Kidney (tissue), 14 donors: ENCODE data around the gene TTC7B. TPM values are rescaled to one million over a fixed set of nuclear protein-coding genes. Genes with fewer than 3 reads are reported as not detected.

Experiments used
- DNase-seq, 5 donors: peaks; one replicate each; pipeline ENCODE4 v3.0.0-alpha.2; 2013 to 2020
- FAIRE-seq: peaks from 2 replicates; lab custom pipeline; 2012; peaks lifted over from hg19 to GRCh38; lab: Jason Lieb, UNC
- H3K27ac ChIP-seq, 2 donors: one replicate each; pipeline ENCODE4 v1.7.0; 2013; ENCODE audit warnings: low read depth in 2 of 2, low read length in 2 of 2, inconsistent platforms in 1 of 2
- H3K27me3 ChIP-seq: one replicate; pipeline ENCODE4 v1.7.1; 2013; ENCODE audit warnings: low read length, inconsistent platforms; ENCODE audit not compliant: control insufficient read depth, insufficient read depth
- H3K36me3 ChIP-seq, 3 donors: one replicate each; pipeline versions ENCODE4 v1.7.0 to v1.7.1; 2013; ENCODE audit warnings: low read length in 3 of 3, control low read depth in 1 of 3, inconsistent platforms in 1 of 3; ENCODE audit not compliant: insufficient read depth in 3 of 3, control insufficient read depth in 2 of 3
- H3K4me1 ChIP-seq, 3 donors: one replicate each; pipeline versions ENCODE4 v1.7.0 to v1.7.1; 2013; ENCODE audit warnings: low read length in 3 of 3, inconsistent platforms in 1 of 3, low read depth in 1 of 3; ENCODE audit not compliant: control insufficient read depth in 2 of 3, insufficient read depth in 2 of 3
- H3K4me3 ChIP-seq, 3 donors: one replicate each; pipeline versions ENCODE4 v1.7.0 to v1.8.1; 2013; ENCODE audit warnings: low read length in 3 of 3, control low read depth in 1 of 3, inconsistent platforms in 1 of 3
- H3K9ac ChIP-seq, 3 donors: one replicate each; pipeline versions ENCODE4 v1.7.0 to v1.7.1; 2013; ENCODE audit warnings: low read length in 3 of 3, control low read depth in 1 of 3, inconsistent platforms in 1 of 3
- H3K9me3 ChIP-seq, 3 donors: one replicate each; pipeline versions ENCODE4 v1.7.0 to v1.7.1; 2013; ENCODE audit warnings: low read length in 3 of 3, control low read depth in 1 of 3, inconsistent platforms in 1 of 3; ENCODE audit not compliant: control insufficient read depth in 2 of 3, insufficient read depth in 1 of 3
- CTCF ChIP-seq: IDR thresholded peaks from 3 replicates; pipeline ENCODE4 v1.5.1; 2012; ENCODE audit warnings: mild to moderate bottlenecking, moderate library complexity, borderline replicate concordance; ENCODE audit not compliant: insufficient read depth; ENCODE audit errors: extremely low read depth
- intact Hi-C: fragments of 100-400 bp; cut with DNase I; formaldehyde crosslinking; loops from one replicate; pipeline ENCODE4 v1.11.1; 2022
- polyA plus RNA-seq: library from polyadenylated mRNA; stranded (reverse); fragments of 350-450 nt; fragmentation: Illumina TruSeq; extraction: RNeasy Lipid Tissue Mini Kit (QIAGEN cat#74804); gene quantifications from one replicate; pipeline ENCODE4 v1.2.3, GENCODE V29; 2014; ENCODE audit warnings: low read depth, low replicate concordance; ENCODE audit not compliant: insufficient read depth
- total RNA-seq: library from RNA; stranded (reverse); fragmentation: NEBNext Ultra II Directional; extraction: Animal tissue kit (Norgen Biotek cat#: 25700); gene quantifications from one replicate; pipeline ENCODE4 v1.2.1, GENCODE V29; 2021
- donor health status: control.
- donor health status: control.
- donor health status: control.
- donor health status: control.
- donor health status: control.
- donor health status: DM: yes; HTN: yes; CAD: no.
- donor health status: Normal renal cell carcinoma (clear cell type).

Gene TTC7B
- total and polyA plus RNA-seq, 2 donors from 2014 or later, result 23.4 to 48.3 TPM

DNA sequence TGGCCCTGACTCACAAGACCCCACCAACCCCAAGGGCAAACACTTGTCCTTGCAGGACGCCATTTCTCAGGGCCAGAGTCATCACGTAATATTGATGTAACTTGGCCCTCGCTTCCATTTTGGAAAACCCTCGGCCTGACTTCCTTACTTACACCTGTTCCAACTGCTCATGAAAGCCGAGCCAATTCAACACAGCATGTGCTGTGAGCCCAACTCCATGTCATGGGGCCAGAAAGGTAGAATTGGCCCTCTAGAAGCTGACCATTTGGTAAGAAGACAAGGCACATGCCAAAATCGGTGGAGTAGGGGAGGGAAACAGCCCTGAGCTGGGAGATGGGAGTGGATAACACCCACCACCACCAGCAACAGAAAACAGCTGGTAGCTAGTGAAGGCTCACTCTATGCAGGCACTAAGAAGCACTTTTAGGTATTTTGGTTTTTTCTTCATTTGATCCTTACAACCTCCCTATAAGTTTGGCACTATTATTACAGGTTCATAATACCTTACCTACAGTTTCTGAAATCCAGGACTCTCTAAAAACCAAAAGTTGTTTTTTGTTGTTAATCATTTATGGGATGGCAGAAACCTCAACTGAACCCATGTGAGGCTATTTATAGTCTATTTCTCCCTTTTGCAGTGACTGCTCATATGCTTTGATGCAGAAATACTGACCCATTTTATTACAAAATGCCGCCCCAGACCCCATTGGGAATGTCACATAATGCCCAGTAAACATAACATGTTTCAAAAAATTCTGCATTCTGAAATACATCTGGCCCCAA, 6.5 kb downstream of the TTC7B start:
- H3K36me3 ChIP-seq, result no peaks in the 10 kb centered on the region
- no peak for TF ChIP-seq CTCF
- FAIRE-seq (no peak), DNase-seq (no peak)
- no peaks in the 10 kb centered on the region for H3K9me3 ChIP-seq
- H3K27ac ChIP-seq, result peak overlapping the region; percentile 79 to 89
- H3K9ac ChIP-seq, result peak overlapping the region in 1 of 3 donors; percentile 44
- intact Hi-C loops, result no loop called here
- no peaks in the 10 kb centered on the region for H3K27me3 ChIP-seq
- peak overlapping the region in 2 of 3 donors; percentile 31 to 38 for H3K4me3 ChIP-seq
- peaks cover 3 to 57% (median 54%) of the 10 kb centered on the region in 3 donors for H3K4me1 ChIP-seq

DNA sequence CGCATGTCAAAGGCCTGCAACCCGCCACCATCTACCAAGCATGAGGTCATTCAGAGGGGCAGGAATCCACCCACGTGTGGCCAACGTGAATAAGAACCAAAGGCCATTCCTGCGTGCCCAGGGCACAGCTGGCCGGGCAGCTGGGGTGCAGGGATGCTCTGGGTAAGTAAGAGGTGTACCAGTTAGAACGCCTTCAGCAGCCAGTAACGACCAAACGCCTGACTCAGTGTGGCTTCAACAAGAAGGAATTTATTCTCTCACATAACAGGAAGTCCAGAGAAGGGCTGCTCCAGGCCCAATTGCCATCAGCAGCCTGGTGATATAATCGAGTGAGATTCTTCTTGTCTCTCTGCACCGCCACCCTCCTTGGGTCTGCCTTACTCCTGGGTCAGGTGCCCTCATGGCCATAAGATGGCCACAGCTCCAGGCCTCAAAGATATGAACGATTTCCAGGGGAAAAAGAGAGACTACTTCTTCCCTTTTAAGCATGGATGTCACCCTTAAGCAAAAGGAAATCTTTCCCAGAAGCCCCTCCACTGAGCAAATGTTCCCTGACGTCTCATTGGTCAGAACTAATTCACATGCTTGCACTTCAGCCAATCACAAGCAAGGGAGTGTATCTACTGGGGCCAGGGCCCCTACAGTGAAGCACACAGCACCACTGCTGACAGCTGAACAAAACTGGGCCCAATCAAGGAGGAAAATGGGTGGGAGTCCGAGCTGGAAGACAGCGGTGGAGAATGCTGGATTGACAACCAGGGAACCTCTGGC, 7.3 kb downstream of the TTC7B start:
- no peak for FAIRE-seq
- intact Hi-C loops, result no loop called here
- Histone ChIP-seq H3K4me3 (peak overlapping the region in 1 of 3 donors; percentile 38), H3K9me3 (no peaks in the 10 kb centered on the region), H3K27me3 (no peaks in the 10 kb centered on the region), H3K9ac (peak overlapping the region in 1 of 3 donors; percentile 44), H3K27ac (peak overlapping the region; percentile 89), H3K4me1 (peaks cover 3 to 58% (median 52%) of the 10 kb centered on the region in 3 donors), H3K36me3 (no peaks in the 10 kb centered on the region)
- no peak for DNase-seq
- no peak for TF ChIP-seq CTCF

- H3K27me3 ChIP-seq, result no peaks in the 10 kb centered on the region
- no peaks in the 10 kb centered on the region for H3K36me3 ChIP-seq
- FAIRE-seq (no peak), DNase-seq (no peak)
- peaks cover 3 to 57% (median 52%) of the 10 kb centered on the region in 3 donors for H3K4me1 ChIP-seq
- H3K27ac ChIP-seq, result peak overlapping the region; percentile 89
- no peak overlapping the region for H3K4me3 ChIP-seq
- no peaks in the 10 kb centered on the region for H3K9me3 ChIP-seq
- TF ChIP-seq CTCF, result no peak
- intact Hi-C loops, result no loop called here
- peak overlapping the region in 2 of 3 donors; percentile 11 to 37 for H3K9ac ChIP-seq
These were observed 9.2 kb downstream of the TTC7B start for GRCh38 chr14:90807060-90807459.
